GM12801 (cell line): ENCODE measurements around the gene RYR3.

ENCODE experiments used
- TF ChIP-seq, protein P1 (sequence below): IDR thresholded peaks from one replicate; pipeline ENCODE4 v1.5.1; 2011; ENCODE audit warnings: control low read depth; ENCODE audit not compliant: insufficient read length; ENCODE audit errors: extremely low read depth

The RYR3 gene

GRCh38 chr15:33561967-33562366 is 251.2 kb downstream of the RYR3 start:
- TF ChIP-seq, protein P1, sequence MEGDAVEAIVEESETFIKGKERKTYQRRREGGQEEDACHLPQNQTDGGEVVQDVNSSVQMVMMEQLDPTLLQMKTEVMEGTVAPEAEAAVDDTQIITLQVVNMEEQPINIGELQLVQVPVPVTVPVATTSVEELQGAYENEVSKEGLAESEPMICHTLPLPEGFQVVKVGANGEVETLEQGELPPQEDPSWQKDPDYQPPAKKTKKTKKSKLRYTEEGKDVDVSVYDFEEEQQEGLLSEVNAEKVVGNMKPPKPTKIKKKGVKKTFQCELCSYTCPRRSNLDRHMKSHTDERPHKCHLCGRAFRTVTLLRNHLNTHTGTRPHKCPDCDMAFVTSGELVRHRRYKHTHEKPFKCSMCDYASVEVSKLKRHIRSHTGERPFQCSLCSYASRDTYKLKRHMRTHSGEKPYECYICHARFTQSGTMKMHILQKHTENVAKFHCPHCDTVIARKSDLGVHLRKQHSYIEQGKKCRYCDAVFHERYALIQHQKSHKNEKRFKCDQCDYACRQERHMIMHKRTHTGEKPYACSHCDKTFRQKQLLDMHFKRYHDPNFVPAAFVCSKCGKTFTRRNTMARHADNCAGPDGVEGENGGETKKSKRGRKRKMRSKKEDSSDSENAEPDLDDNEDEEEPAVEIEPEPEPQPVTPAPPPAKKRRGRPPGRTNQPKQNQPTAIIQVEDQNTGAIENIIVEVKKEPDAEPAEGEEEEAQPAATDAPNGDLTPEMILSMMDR, result no peak

DNA sequence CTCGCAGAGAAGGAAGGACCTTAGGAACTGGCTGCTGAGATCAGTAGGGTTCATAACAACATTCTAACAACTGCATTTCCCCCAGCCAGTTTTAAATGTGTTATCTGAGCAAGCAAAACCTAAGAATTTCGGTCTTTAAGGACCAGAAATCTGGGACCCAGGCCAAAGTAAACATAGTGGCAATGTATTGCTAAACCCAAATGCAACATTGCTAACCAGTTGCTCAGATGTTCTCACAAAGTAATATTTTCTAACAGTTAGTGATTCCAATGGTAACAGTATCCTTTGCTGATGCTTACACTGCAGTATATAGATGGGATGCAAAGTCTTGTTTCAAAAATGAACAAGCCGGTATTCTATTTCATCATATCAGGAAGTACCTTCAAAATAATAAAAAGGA is 254.3 kb downstream of the RYR3 start:
- TF ChIP-seq, protein P1, result no peak

- TF ChIP-seq, protein P1, result no peak
Observed at GRCh38 chr15:33567652-33568051, 256.9 kb downstream of the RYR3 start.

DNA sequence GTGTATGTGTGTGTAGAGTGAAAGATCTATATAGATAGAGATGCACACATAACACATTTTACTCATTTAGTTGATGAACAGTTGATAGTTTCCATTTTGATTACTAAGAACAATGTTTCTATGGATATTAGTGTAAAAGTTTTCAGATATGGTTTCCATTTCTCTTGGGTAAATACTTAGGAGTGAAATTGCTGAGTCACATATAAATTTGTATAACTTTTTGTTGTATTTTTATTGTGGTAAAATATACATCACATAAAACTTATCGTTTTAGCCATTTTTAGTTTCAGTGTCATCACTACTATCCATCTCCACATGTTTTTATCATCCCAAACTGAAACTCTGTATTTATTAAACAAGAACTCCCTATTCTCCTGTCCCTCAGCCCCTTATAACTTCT is 258.3 kb downstream of the RYR3 start:
- TF ChIP-seq, protein P1, result no peak

DNA sequence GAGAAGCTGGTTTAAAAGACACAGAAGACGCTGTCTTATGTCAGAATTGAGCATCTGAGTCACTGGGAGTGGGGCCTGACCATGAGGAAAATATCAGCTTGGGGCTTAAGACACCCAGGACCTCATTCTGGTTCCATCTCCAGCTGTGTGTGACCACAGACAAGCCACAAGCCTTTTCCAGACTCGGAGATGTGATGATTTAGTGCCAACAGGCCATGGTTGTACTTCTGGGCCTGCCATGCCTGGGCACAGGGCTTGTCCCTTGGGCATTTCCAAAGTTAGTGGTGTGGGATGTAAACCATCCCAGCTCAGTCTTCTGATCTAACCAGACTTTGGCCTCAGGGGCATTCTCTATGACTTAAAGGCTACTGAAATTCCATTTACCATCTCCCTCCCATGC is 269.8 kb downstream of the RYR3 start:
- TF ChIP-seq, protein P1, result no peak

GRCh38 chr15:33581032-33581431 is 270.3 kb downstream of the RYR3 start:
- TF ChIP-seq, protein P1, result no peak

DNA sequence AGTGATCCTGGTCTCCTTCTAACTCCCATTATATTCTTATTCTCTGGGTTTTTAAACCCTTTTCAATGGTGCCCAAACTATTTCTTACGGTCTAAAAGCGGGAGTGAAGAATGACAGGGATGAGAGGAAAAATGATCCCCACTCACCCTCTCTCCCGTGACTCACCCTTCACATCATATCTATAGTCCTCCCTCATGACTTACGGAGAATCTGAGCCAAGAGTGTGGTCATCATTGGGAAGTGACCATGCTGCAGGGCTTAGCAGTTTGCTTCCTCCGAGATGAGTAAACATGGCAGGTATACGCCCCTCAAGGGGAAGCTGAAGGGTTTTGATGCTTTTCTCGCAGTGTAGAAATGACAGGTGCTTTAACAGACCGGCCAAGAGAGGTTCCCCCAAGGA is 274.0 kb downstream of the RYR3 start:
- TF ChIP-seq, protein P1, result no peak
